NCI-H524 (cell line): ENCODE data around the gene ERAS.
A peak's percentile ranks its signal among the peaks of the same experiment; 100 is the strongest.
"Not testable (repeated sequence)": the region's sequence is repeated elsewhere in the genome, so short reads cannot be mapped to it uniquely, and the experiment has no call there.

Experiments
- DNase-seq, 2 experiments: peaks; one replicate each; lab custom pipeline; 2025; lab: John Stamatoyannopoulos, UW

The ERAS gene

GRCh38 chrX:48833542-48834138, 7.3 kb downstream of the ERAS start:
- peak in 1 of 2 experiments; percentile 16 for DNase-seq

- peak in 1 of 2 experiments; percentile 33 for DNase-seq
Measured at GRCh38 chrX:48834383-48834709, 8.0 kb downstream of the ERAS start.

- peak; percentile 69 to 84 for DNase-seq
Measured at GRCh38 chrX:48835524-48836329, 9.4 kb downstream of the ERAS start, which contains the start of gene PCSK1N. Gene PCSK1N (minus strand): TSS chrX:48835610. CDS start chrX:48835532, 78 bp downstream.

DNA sequence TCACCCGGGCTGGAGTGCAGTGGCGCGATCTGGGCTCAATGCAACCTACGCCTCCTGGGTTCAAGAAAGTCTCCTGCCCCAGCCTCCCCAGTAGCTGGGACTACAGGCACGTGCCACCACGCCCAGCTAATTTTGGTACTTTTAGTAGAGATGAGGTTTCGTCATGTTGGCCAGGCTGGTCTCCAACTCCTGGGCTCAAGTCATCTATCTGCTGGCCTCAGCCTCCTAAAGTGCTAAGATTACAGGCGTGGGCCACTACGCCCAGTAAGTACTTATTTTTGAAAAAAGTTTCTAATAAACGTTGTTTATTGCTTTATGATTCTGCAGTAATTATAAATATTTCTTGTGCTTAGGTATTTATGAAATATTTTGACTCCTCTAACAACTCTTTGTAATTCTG, 13.4 kb downstream of the ERAS start:
- DNase-seq = no peak

- DNase-seq = no peak
Measured at GRCh38 chrX:48848847-48849246, 22.5 kb downstream of the ERAS start.

- DNase-seq = no peak
Measured at GRCh38 chrX:48852857-48853256, 26.5 kb downstream of the ERAS start.

DNA sequence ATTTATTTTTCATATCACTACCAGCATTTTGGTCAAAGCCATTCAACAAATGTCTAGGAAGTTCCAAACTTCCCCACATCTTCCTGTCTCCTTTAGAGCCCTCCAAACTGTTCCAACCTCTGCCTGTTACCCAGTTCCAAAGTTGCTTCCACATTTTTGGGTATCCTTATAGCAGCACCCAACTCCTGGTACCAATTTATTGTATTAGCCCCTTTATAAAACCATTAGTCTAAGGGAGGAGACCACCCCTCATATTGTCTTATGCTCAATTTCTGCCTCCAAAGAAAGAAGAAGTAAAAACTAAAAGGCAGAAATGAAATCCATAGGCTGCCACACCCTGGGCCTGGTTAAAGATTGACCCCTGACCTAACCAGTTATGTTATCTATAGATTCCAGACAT, 27.2 kb downstream of the ERAS start:
- not testable (repeated sequence) for DNase-seq

GRCh38 chrX:48854121-48854804, 27.9 kb downstream of the ERAS start:
- DNase-seq = not testable (repeated sequence)

GRCh38 chrX:48854898-48855297, 28.6 kb downstream of the ERAS start:
- peak in 1 of 2 experiments; percentile 11 for DNase-seq

- no peak for DNase-seq
Measured at GRCh38 chrX:48864210-48864609, 37.9 kb downstream of the ERAS start.

DNA sequence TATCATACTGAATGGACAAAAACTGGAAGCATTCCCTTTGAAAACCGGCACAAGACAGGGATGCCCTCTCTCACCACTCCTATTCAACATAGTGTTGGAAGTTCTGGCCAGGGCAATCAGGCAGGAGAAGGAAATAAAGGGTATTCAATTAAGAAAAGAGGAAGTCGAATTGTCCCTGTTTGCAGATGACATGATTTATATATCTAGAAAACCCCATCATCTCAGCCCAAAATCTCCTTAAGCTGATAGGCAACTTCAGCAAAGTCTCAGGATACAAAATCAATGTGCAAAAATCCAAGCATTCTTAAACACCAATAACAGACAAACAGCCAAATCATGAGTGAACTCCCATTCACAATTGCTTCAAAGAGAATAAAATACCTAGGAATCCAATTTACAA, 45.7 kb downstream of the ERAS start:
- DNase-seq = not testable (repeated sequence)

DNA sequence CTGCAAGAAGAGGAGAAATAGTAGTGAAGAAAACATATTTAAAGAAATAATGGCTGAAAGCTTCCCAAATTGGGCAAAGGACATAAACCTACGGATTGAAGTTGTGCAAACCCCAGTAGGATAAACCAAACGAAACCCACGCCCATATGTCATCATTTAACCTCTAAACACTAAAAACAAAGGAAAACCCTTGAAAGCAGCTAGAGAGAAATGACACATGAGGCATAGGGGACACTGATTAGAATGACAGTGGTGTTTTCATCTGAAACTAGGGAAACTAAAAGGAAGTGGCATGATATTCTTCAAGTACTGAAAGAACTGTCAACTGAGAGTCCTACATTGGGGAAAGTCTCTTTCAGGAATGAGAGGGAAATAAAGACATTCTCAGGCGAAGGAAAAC, 50.6 kb downstream of the ERAS start:
- not testable (repeated sequence) for DNase-seq
